Activated CD4-positive, alpha-beta memory T cell treated with anti-CD3 and anti-CD28 coated beads, Interleukin-2, amount 10 ng/mL, durations not matched to agents 7 days and 5 days (primary cell): ENCODE measurements around the gene MARF1. TPM values are rescaled to one million over a fixed set of nuclear protein-coding genes. Genes with fewer than 3 reads are reported as not detected.
"Not testable (repeated sequence)": the region's sequence is repeated elsewhere in the genome, so short reads cannot be mapped to it uniquely, and the experiment has no call there.

ENCODE experiments used
- CTCF ChIA-PET: fragments of 350-600 bp; sonication (Branson Sonifier 250); formaldehyde crosslinking; loops from one replicate; lab custom pipeline; 2021; ENCODE audit warnings: antibody characterized with exemption, inconsistent platforms; lab: Charles Lee
- POLR2A ChIA-PET: fragments of 350-600 bp; sonication (Branson Sonifier 250); formaldehyde crosslinking; loops from one replicate; lab custom pipeline; 2021; ENCODE audit warnings: antibody characterized with exemption; lab: Charles Lee
- DNase-seq: peaks from one replicate; pipeline ENCODE4 v3.0.0-alpha.2; 2020
- H3K27ac Mint-ChIP-seq: one replicate; pipeline ENCODE4 v1.8.0; 2021; ENCODE audit warnings: mild to moderate bottlenecking, mixed read lengths
- H3K27me3 Mint-ChIP-seq: one replicate; pipeline ENCODE4 v1.8.0; 2021; ENCODE audit warnings: mixed read lengths
- H3K36me3 Mint-ChIP-seq: one replicate; pipeline ENCODE4 v1.8.0; 2021; ENCODE audit warnings: low read depth, mixed read lengths
- H3K4me1 Mint-ChIP-seq: one replicate; pipeline ENCODE4 v1.8.0; 2021; ENCODE audit warnings: mixed read lengths
- H3K4me3 Mint-ChIP-seq: one replicate; pipeline ENCODE4 v1.8.0; 2021; ENCODE audit warnings: mild to moderate bottlenecking, mixed read lengths
- H3K9me3 Mint-ChIP-seq: one replicate; pipeline ENCODE4 v1.8.0; 2021; ENCODE audit warnings: mixed read lengths
- total RNA-seq, 2 experiments: library from RNA; stranded (reverse); gene quantifications; one replicate each; pipeline ENCODE4 v1.2.3, GENCODE V29; 2021

Gene MARF1
- total RNA-seq: 10 to 100 TPM; 85.4 to 85.5 TPM

GRCh38 chr16:15643048-15643945 lies at the start of gene MARF1:
TSS of gene MARF1 (minus strand) at chr16:15643154. CDS start at chr16:15639233, 3,921 bp downstream.
- Mint-ChIP-seq H3K9me3 (no peaks in the 10 kb centered on the region), H3K27me3 (no peaks in the 10 kb centered on the region), H3K4me3 (peak within 1 kb of the TSS; percentile 86), H3K36me3 (peaks cover 22% of the 10 kb centered on the region), H3K27ac (peak within 1 kb of the TSS; percentile 93), H3K4me1 (peaks cover 50% of the 10 kb centered on the region)
- ChIA-PET POLR2A (interaction anchor here (0.6 to 5.2 kb wide), 25 partner anchors 8 to 134 kb away, joined by 3 to 50 read pairs (median 5); partner anchors contain the start of gene NDE1), CTCF (interaction anchor here (0.7 to 2.0 kb wide), 14 partner anchors 8 to 219 kb away, joined by 3 to 12 read pairs (median 6); no protein-coding TSS in a partner anchor)
- peak; percentile 99 for DNase-seq

DNA sequence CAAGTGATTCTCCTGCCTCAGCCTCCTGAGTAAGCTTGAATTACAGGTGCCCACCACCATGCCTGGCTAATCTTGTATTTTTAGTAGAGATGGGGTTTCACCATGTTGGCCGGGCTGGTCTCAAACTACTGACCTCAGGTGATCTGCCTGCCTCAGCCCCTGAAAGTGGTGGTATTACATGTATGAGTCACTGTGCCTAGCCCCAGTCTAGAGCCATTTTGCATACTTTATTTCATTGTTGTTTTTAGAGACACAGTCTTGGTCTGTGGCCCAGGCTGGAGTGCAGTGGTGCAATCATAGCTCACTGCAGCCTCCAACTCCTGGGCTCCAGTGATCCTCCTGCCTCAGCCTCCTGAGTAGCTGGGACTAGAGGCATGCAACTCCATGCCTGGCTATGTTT lies 49.6 kb upstream of the MARF1 start:
- POLR2A ChIA-PET, H3K9me3 Mint-ChIP-seq, H3K4me1 Mint-ChIP-seq, H3K27me3 Mint-ChIP-seq, DNase-seq, H3K4me3 Mint-ChIP-seq, H3K27ac Mint-ChIP-seq: not testable (repeated sequence)
- peaks cover 88% of the 10 kb centered on the region for H3K36me3 Mint-ChIP-seq
- CTCF ChIA-PET: interaction anchor here (1.0 kb wide), 1 partner anchor 10 kb away, joined by 3 read pairs; no protein-coding TSS in a partner anchor

DNA sequence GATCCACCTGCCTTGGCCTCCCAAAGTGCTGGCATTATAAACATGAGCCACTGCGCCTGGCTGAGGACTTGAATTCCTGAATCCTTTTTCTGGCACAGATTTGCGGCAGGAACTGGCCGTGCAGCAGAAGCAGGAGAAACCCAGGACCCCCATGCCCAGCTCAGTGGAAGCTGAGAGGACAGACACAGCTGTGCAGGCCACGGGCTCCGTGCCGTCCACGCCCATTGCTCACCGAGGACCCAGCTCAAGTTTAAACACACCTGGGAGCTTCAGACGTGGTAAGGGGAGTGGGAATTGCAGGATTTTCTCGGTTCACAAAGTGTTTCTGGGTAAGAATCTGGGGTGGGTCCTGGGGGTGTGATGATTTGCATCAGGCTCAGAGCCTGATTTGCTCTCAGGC lies 48.1 kb upstream of the MARF1 start:
- peaks cover 88% of the 10 kb centered on the region for H3K36me3 Mint-ChIP-seq
- no peaks in the 10 kb centered on the region for H3K9me3 Mint-ChIP-seq
- H3K4me1 Mint-ChIP-seq: no peaks in the 10 kb centered on the region
- CTCF ChIA-PET: interaction anchor here (1.6 kb wide), 1 partner anchor 9 kb away, joined by 4 read pairs; no protein-coding TSS in a partner anchor
- no peak overlapping the region for H3K27ac Mint-ChIP-seq
- no peak overlapping the region for H3K4me3 Mint-ChIP-seq
- POLR2A ChIA-PET: no interaction called here
- no peak for DNase-seq
- H3K27me3 Mint-ChIP-seq: no peaks in the 10 kb centered on the region

DNA sequence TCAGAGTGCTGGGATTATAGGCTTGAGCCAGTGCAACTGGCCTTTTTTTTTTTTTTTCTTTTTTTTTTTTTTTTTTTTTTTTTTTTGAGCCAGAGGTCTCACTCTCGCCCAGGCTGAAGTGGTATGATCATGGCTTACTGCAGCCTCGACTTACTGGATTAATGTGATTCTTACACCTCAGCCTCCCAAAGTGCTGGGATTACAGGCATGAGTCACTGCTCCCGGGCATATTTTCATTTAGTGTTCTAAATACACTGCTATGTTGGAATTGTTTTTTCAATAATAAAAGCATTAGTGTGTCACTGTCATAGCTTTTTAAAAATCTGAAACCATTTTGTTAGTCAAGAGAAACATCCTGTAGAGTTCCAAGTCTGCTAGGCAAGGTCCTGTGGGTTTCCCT lies 47.3 kb upstream of the MARF1 start:
- H3K4me3 Mint-ChIP-seq: no peak overlapping the region
- CTCF ChIA-PET: interaction anchor here (1.6 kb wide), 1 partner anchor 8 kb away, joined by 4 read pairs; no protein-coding TSS in a partner anchor
- peaks cover 89% of the 10 kb centered on the region for H3K36me3 Mint-ChIP-seq
- no peak overlapping the region for H3K27ac Mint-ChIP-seq
- H3K9me3 Mint-ChIP-seq: no peaks in the 10 kb centered on the region
- DNase-seq: no peak
- POLR2A ChIA-PET: no interaction called here
- H3K4me1 Mint-ChIP-seq: no peaks in the 10 kb centered on the region
- no peaks in the 10 kb centered on the region for H3K27me3 Mint-ChIP-seq

- H3K4me1 Mint-ChIP-seq: no peaks in the 10 kb centered on the region
- CTCF ChIA-PET: no interaction called here
- H3K9me3 Mint-ChIP-seq: no peaks in the 10 kb centered on the region
- no peak overlapping the region for H3K27ac Mint-ChIP-seq
- H3K4me3 Mint-ChIP-seq: no peak overlapping the region
- peaks cover 84% of the 10 kb centered on the region for H3K36me3 Mint-ChIP-seq
- POLR2A ChIA-PET: no interaction called here
- DNase-seq: no peak
- H3K27me3 Mint-ChIP-seq: no peaks in the 10 kb centered on the region
Observed at GRCh38 chr16:15689290-15689689, 46.3 kb upstream of the MARF1 start.

DNA sequence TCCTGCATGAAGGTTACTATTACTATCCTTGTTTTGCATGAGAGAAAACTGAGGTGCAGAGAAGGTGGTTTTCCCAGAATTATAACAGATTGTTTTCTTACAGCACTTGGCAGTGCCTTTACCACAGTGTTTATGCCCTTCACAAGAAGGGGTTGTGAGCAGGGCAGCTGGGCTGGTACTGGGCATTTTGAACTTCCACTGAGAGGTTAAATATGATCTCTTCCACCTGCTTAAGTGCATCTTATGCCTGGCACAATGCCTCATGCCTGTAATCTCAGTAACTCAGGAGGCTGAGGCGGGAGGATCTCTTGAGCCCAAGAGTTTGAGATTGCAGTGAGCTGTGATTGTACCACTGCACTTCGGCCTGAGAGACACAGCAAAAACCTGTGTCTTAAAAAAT lies 43.3 kb upstream of the MARF1 start:
- DNase-seq: no peak
- Mint-ChIP-seq H3K36me3 (peaks cover 67% of the 10 kb centered on the region), H3K27ac (no peak overlapping the region), H3K27me3 (no peaks in the 10 kb centered on the region), H3K4me1 (peaks cover 5% of the 10 kb centered on the region), H3K4me3 (no peak overlapping the region), H3K9me3 (no peaks in the 10 kb centered on the region)
- ChIA-PET CTCF (no interaction called here), POLR2A (no interaction called here)

DNA sequence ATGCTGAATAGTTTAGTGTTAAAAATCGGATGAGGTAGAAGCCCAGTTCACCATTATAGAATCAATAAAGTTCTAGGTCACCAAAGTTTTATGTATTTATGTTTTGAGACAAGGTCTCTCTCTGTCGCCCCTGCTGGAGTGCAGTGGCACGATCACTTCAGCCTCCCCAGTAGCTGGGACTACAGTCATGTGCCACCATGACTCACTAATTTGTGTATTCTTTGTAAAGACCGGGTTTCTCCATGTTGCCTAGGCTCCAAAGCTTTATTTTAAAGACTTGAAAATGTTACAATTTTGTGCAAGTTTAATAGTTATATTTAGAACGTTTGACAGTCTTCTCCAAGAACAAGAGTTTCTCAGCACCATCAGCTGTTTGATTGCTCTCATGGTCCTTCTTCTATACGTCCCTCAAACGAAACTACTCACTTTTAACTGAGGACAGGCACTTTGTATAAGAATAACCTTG lies 39.2 kb upstream of the MARF1 start:
- Mint-ChIP-seq H3K4me1 (peaks cover 10% of the 10 kb centered on the region), H3K9me3 (no peaks in the 10 kb centered on the region), H3K27me3 (no peaks in the 10 kb centered on the region), H3K27ac (no peak overlapping the region), H3K36me3 (peaks cover 63% of the 10 kb centered on the region), H3K4me3 (no peak overlapping the region)
- peak; percentile 51 for DNase-seq
- ChIA-PET POLR2A (interaction anchor here (1.0 to 1.4 kb wide), 3 partner anchors 10 to 39 kb away, joined by 3 to 6 read pairs (median 4); partner anchors contain the start of gene MARF1), CTCF (interaction anchor here (0.8 to 1.8 kb wide), 8 partner anchors 9 to 39 kb away, joined by 3 to 7 read pairs (median 4); partner anchors contain the start of gene MARF1)

DNA sequence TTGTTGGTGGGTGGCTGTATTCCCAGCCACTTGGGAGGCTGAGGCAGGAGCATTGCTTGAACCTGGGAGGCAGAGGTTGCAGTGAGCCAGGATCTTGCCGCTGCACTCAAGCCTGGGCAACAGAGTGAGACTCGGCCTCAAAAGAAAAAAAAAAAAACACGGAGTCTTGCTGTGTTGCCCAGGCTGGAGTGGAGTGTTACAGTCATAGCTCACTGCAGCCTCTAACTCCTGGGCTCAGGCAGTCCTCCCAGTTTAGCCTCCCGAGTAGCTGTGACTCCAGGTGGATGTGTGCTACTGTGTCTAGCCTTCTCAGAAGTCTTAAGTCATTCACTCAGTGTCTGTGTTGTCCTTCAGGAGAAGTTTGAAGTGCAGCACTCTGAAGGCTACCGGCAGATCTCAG lies 34.5 kb upstream of the MARF1 start:
- no peak for DNase-seq
- H3K27ac Mint-ChIP-seq: peak overlapping the region; percentile 8
- peaks cover 74% of the 10 kb centered on the region for H3K36me3 Mint-ChIP-seq
- peaks cover 44% of the 10 kb centered on the region for H3K4me1 Mint-ChIP-seq
- no peak overlapping the region for H3K4me3 Mint-ChIP-seq
- POLR2A ChIA-PET: no interaction called here
- no peaks in the 10 kb centered on the region for H3K27me3 Mint-ChIP-seq
- CTCF ChIA-PET: no interaction called here
- H3K9me3 Mint-ChIP-seq: no peaks in the 10 kb centered on the region

DNA sequence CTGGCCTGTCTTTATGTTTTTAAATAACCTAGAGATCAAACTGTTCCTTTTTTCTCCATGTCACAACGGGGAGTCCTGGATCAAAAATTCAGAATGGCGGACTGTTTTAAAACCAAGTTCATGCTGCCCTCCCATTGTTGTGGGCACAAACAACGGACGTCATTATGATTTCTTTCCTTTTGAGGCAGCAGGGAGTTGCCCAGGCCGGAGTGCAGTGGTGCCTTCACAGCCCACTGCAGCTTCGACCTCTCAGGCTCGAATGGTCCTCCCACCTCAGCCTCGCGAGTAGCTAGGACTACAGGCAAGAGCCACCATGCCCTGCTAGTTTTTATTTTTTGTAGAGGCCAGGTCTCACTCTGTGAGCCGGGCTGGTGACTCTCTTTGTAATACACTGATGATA lies 33.6 kb upstream of the MARF1 start:
- H3K36me3 Mint-ChIP-seq: peaks cover 74% of the 10 kb centered on the region
- ChIA-PET POLR2A (no interaction called here), CTCF (interaction anchor here (1.2 kb wide), 1 partner anchor 11 kb away, joined by 4 read pairs; no protein-coding TSS in a partner anchor)
- peak overlapping the region; percentile 49 for H3K27ac Mint-ChIP-seq
- no peak for DNase-seq
- no peaks in the 10 kb centered on the region for H3K9me3 Mint-ChIP-seq
- no peaks in the 10 kb centered on the region for H3K27me3 Mint-ChIP-seq
- peaks cover 48% of the 10 kb centered on the region for H3K4me1 Mint-ChIP-seq
- H3K4me3 Mint-ChIP-seq: no peak overlapping the region

DNA sequence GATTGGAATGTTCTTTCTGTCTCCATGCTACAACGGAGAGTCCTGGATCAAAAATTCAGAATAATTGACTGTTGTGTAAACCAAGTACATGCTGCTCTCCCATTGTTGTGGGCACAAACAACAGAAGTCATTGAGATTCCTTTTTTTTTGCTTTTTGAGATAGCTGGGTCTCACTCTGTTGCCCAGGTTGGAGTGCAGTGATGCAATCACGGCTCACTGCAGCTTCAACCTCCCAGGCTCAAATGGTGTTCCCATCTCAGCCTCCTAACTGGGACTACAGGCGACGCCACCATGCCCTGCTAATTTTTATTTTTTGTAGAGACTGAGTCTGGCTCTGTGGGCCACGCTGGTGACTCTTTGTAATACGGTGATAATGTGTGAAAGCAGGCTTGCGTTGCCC lies 31.6 kb upstream of the MARF1 start:
- CTCF ChIA-PET: interaction anchor here (0.7 kb wide), 1 partner anchor 74 kb away, joined by 4 read pairs; no protein-coding TSS in a partner anchor
- peaks cover 78% of the 10 kb centered on the region for H3K36me3 Mint-ChIP-seq

DNA sequence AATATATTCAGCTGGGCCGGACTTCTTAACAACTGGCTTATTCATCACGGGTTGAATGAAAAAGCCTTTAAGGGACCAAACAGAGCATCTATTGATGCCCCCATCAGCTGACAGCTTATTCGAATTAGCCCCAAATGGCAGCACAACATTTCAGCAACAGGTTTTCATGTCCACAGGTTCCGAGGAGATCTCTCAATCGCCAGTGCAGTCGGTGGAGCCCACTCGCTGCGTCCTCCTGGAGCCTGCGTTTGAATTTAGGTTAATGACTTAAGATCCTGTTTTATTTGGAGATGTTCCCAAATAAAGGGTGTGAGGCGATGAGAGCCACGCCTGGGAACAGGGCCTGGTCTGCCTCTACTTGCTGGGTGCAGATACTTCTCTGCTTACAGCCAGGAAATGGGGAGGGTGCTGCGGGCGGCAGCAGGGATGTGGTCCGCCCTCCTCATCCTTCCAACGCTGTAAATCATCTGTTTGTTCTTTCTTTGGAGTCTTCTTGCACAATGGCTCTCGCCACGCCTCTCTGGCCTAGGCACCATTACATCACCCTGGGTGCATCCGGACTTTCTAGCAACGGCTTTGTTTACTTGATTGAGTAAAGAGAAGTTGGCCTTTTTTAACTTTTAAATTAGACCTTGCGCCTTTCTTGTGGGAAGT lies 29.7 kb upstream of the MARF1 start:
- no peaks in the 10 kb centered on the region for H3K27me3 Mint-ChIP-seq
- ChIA-PET CTCF (interaction anchor here (0.8 to 3.0 kb wide), 6 partner anchors 10 to 32 kb away, joined by 3 to 11 read pairs (median 6); partner anchors contain the start of gene MARF1), POLR2A (interaction anchor here (0.7 to 3.8 kb wide), 7 partner anchors 9 to 82 kb away, joined by 3 to 50 read pairs (median 7); partner anchors contain the start of genes MARF1 and NDE1)
- DNase-seq: peak; percentile 89
- H3K36me3 Mint-ChIP-seq: peaks cover 72% of the 10 kb centered on the region
- peaks cover 59% of the 10 kb centered on the region for H3K4me1 Mint-ChIP-seq
- peak overlapping the region; percentile 66 for H3K4me3 Mint-ChIP-seq
- peak overlapping the region; percentile 99 for H3K27ac Mint-ChIP-seq
- H3K9me3 Mint-ChIP-seq: no peaks in the 10 kb centered on the region

More for the DNA sequence above, 31.6 kb upstream of the MARF1 start:
- Mint-ChIP-seq H3K27ac (peak overlapping the region; percentile 99), H3K9me3 (no peaks in the 10 kb centered on the region), H3K27me3 (no peaks in the 10 kb centered on the region), H3K4me3 (no peak overlapping the region), H3K4me1 (peaks cover 61% of the 10 kb centered on the region)
- POLR2A ChIA-PET: interaction anchor here (3.8 kb wide), 1 partner anchor 31 kb away, joined by 50 read pairs; the partner anchor contains the start of gene MARF1
- DNase-seq: no peak

- H3K27ac Mint-ChIP-seq: peak overlapping the region; percentile 99
- H3K27me3 Mint-ChIP-seq, DNase-seq, H3K9me3 Mint-ChIP-seq, H3K4me3 Mint-ChIP-seq: not testable (repeated sequence)
- ChIA-PET CTCF (interaction anchor here (1.0 to 3.0 kb wide), 5 partner anchors 10 to 33 kb away, joined by 3 to 11 read pairs (median 7); partner anchors contain the start of gene MARF1), POLR2A (interaction anchor here (0.7 to 3.8 kb wide), 6 partner anchors 9 to 82 kb away, joined by 3 to 50 read pairs (median 13); partner anchors contain the start of genes MARF1 and NDE1)
- H3K4me1 Mint-ChIP-seq: peaks cover 59% of the 10 kb centered on the region
- peaks cover 76% of the 10 kb centered on the region for H3K36me3 Mint-ChIP-seq
Observed at GRCh38 chr16:15672127-15672513, 29.2 kb upstream of the MARF1 start.
